ENCODE measurements around the gene BCDIN3D. TPM values are rescaled to one million over a fixed set of nuclear protein-coding genes. Genes with fewer than 3 reads are reported as not detected.

BCDIN3D gene
- total and polyA plus RNA-seq, 2 experiments from 2014 or later = 3.5 to 5.6 TPM

GRCh38 chr12:49885663-49886461 is 43.0 kb upstream of the BCDIN3D start:
- H3K4me1 ChIP-seq (ENCODE audit: insufficient read depth) = no peaks in the 10 kb centered on the region
- no peak overlapping the region for H2AFZ ChIP-seq
- 66% methylated on average over 16 of the region's 16 CpGs for WGBS (ENCODE audit: low lambda C conversion rate, missing lambda C conversion rate)
- no peaks in the 10 kb centered on the region for H3K9me2 ChIP-seq (replicated peaks; ENCODE audit: insufficient read depth)
- DNase-seq (ENCODE audit: low spot score) = no peak
- no peak overlapping the region for H3K4me2 ChIP-seq
- no peaks in the 10 kb centered on the region for H3K9me3 ChIP-seq (ENCODE audit: low read depth)
- no peak overlapping the region for H3K4me3 ChIP-seq
- no peaks in the 10 kb centered on the region for H4K20me1 ChIP-seq (ENCODE audit: insufficient read depth, poor library complexity, severe bottlenecking)
- H3K36me3 ChIP-seq (replicated peaks; ENCODE audit: insufficient read depth, low read depth) = no peaks in the 10 kb centered on the region
- H3K27me3 ChIP-seq = peaks cover 3% of the 10 kb centered on the region
- H3K27ac ChIP-seq = no peak overlapping the region
- H3K79me2 ChIP-seq = no peaks in the 10 kb centered on the region
- TF ChIP-seq EZH2 (IDR thresholded peaks at IDR 0.05; ENCODE audit: borderline replicate concordance) (no peak), EZH2phosphoT487 (IDR thresholded peaks at IDR 0.05; ENCODE audit: low read depth, severe bottlenecking, unreplicated experiment) (no peak), CTCF (IDR thresholded peaks at IDR 0.05; ENCODE audit: poor library complexity) (no peak)

GRCh38 chr12:49885118-49885517 is 42.2 kb upstream of the BCDIN3D start:
- Histone ChIP-seq H3K4me1 (ENCODE audit: insufficient read depth) (no peaks in the 10 kb centered on the region), H3K27ac (no peak overlapping the region), H3K9me3 (ENCODE audit: low read depth) (no peaks in the 10 kb centered on the region), H4K20me1 (ENCODE audit: insufficient read depth, poor library complexity, severe bottlenecking) (no peaks in the 10 kb centered on the region), H2AFZ (no peak overlapping the region), H3K79me2 (no peaks in the 10 kb centered on the region), H3K27me3 (peaks cover 3% of the 10 kb centered on the region), H3K36me3 (replicated peaks; ENCODE audit: insufficient read depth, low read depth) (no peaks in the 10 kb centered on the region), H3K9me2 (replicated peaks; ENCODE audit: insufficient read depth) (no peaks in the 10 kb centered on the region), H3K4me3 (no peak overlapping the region), H3K4me2 (no peak overlapping the region)
- 34% methylated on average over 6 of the region's 6 CpGs for WGBS (ENCODE audit: low lambda C conversion rate, missing lambda C conversion rate)
- no peak for TF ChIP-seq EZH2 (IDR thresholded peaks at IDR 0.05; ENCODE audit: borderline replicate concordance)
- TF ChIP-seq EZH2phosphoT487 (IDR thresholded peaks at IDR 0.05; ENCODE audit: low read depth, severe bottlenecking, unreplicated experiment) = no peak
- DNase-seq (ENCODE audit: low spot score) = no peak

GRCh38 chr12:49882851-49883464 is 40.1 kb upstream of the BCDIN3D start:
- no peaks in the 10 kb centered on the region for H3K4me1 ChIP-seq (ENCODE audit: insufficient read depth)
- TF ChIP-seq CTCF (IDR thresholded peaks at IDR 0.05; ENCODE audit: poor library complexity) = no peak
- H3K79me2 ChIP-seq = no peaks in the 10 kb centered on the region
- H3K27me3 ChIP-seq = peaks cover 3% of the 10 kb centered on the region
- no peaks in the 10 kb centered on the region for H3K9me2 ChIP-seq (replicated peaks; ENCODE audit: insufficient read depth)
- H3K36me3 ChIP-seq (replicated peaks; ENCODE audit: insufficient read depth, low read depth) = no peaks in the 10 kb centered on the region
- no peak for DNase-seq (ENCODE audit: low spot score)
- H2AFZ ChIP-seq = no peak overlapping the region
- H3K4me2 ChIP-seq = no peak overlapping the region
- H3K9me3 ChIP-seq (ENCODE audit: low read depth) = no peaks in the 10 kb centered on the region
- no peak overlapping the region for H3K4me3 ChIP-seq
- no peak overlapping the region for H3K27ac ChIP-seq
- 48% methylated on average over 9 of the region's 9 CpGs for WGBS (ENCODE audit: low lambda C conversion rate, missing lambda C conversion rate)
- no peaks in the 10 kb centered on the region for H4K20me1 ChIP-seq (ENCODE audit: insufficient read depth, poor library complexity, severe bottlenecking)

- no peaks in the 10 kb centered on the region for H4K20me1 ChIP-seq (ENCODE audit: insufficient read depth, poor library complexity, severe bottlenecking)
- WGBS (ENCODE audit: low lambda C conversion rate, missing lambda C conversion rate) = 50% methylated on average over 8 of the region's 8 CpGs
- H3K4me1 ChIP-seq (ENCODE audit: insufficient read depth) = no peaks in the 10 kb centered on the region
- H3K27me3 ChIP-seq = peaks cover 3% of the 10 kb centered on the region
- H2AFZ ChIP-seq = no peak overlapping the region
- no peak overlapping the region for H3K27ac ChIP-seq
- H3K79me2 ChIP-seq = no peaks in the 10 kb centered on the region
- H3K9me2 ChIP-seq (replicated peaks; ENCODE audit: insufficient read depth) = no peaks in the 10 kb centered on the region
- no peaks in the 10 kb centered on the region for H3K9me3 ChIP-seq (ENCODE audit: low read depth)
- H3K36me3 ChIP-seq (replicated peaks; ENCODE audit: insufficient read depth, low read depth) = no peaks in the 10 kb centered on the region
- no peak overlapping the region for H3K4me2 ChIP-seq
- DNase-seq (ENCODE audit: low spot score) = no peak
- no peak overlapping the region for H3K4me3 ChIP-seq
- TF ChIP-seq CTCF (IDR thresholded peaks at IDR 0.05; ENCODE audit: poor library complexity) = no peak
- TF ChIP-seq EZH2phosphoT487 (IDR thresholded peaks at IDR 0.05; ENCODE audit: low read depth, severe bottlenecking, unreplicated experiment) = no peak
- no peak for TF ChIP-seq EZH2 (IDR thresholded peaks at IDR 0.05; ENCODE audit: borderline replicate concordance)
Observed at GRCh38 chr12:49882248-49882850, 39.4 kb upstream of the BCDIN3D start.

Measured in hepatocyte (in vitro differentiated cells).